ENCODE measurements around the gene DIAPH3. TPM values are rescaled to one million over a fixed set of nuclear protein-coding genes. Genes with fewer than 3 reads are reported as not detected.

DIAPH3 gene
- total and polyA plus RNA-seq, 10 donors: 0.07 to 4.1 (median 1.4) TPM

GRCh38 chr13:60170414-60170813 is 6.7 kb upstream of the DIAPH3 start:
- DNase-seq: no peak
- 88 to 98% (median 96%) methylated on average over 3 of the region's 3 CpGs for WGBS, 5 donors
- no peak for TF ChIP-seq CTCF (IDR thresholded peaks at IDR 0.05 in 8 of 11, conservative IDR thresholded peaks at IDR 0.05 in 3 of 11)
- TF ChIP-seq POLR2AphosphoS5 (IDR thresholded peaks at IDR 0.05): no peak
- TF ChIP-seq POLR2A (IDR thresholded peaks at IDR 0.05): no peak
- no peak overlapping the region for H3K4me3 ChIP-seq
- no peak overlapping the region for H3K27ac ChIP-seq
- H3K4me1 ChIP-seq: peaks cover 0 to 7% (median 3%) of the 10 kb centered on the region in 6 donors
- no peaks in the 10 kb centered on the region for H3K36me3 ChIP-seq
- H3K9me3 ChIP-seq: no peaks in the 10 kb centered on the region
- intact Hi-C loops (cut with DNase I; ENCODE audit: low total_unique reads): no loop called here
- H3K27me3 ChIP-seq (replicated peaks in 1 of 7): no peaks in the 10 kb centered on the region

GRCh38 chr13:60169239-60170031 is 5.7 kb upstream of the DIAPH3 start:
- 85 to 90% (median 90%) methylated on average over 3 of the region's 3 CpGs for WGBS, 5 donors

GRCh38 chr13:60167121-60167520 is 3.4 kb upstream of the DIAPH3 start:
- H3K4me3 ChIP-seq: no peak overlapping the region
- no peak for TF ChIP-seq POLR2AphosphoS5 (IDR thresholded peaks at IDR 0.05)
- TF ChIP-seq POLR2A (IDR thresholded peaks at IDR 0.05): no peak
- TF ChIP-seq CTCF (IDR thresholded peaks at IDR 0.05 in 8 of 11, conservative IDR thresholded peaks at IDR 0.05 in 3 of 11): no peak
- no peaks in the 10 kb centered on the region for H3K9me3 ChIP-seq
- no peak for DNase-seq
- WGBS, 5 donors: 77 to 96% (median 92%) methylated on average over 3 of the region's 3 CpGs
- H3K36me3 ChIP-seq: no peaks in the 10 kb centered on the region
- no peak overlapping the region for H3K27ac ChIP-seq
- H3K4me1 ChIP-seq: peaks cover 0 to 34% (median 23%) of the 10 kb centered on the region in 6 donors
- intact Hi-C loops (cut with DNase I; ENCODE audit: low total_unique reads): loop anchor here (10.0 kb wide), 1 partner anchor 218 kb away; no protein-coding TSS in a partner anchor
- H3K27me3 ChIP-seq (replicated peaks in 1 of 7): no peaks in the 10 kb centered on the region

More at GRCh38 chr13:60169239-60170031, 5.7 kb upstream of the DIAPH3 start:
- intact Hi-C loops (cut with DNase I; ENCODE audit: low total_unique reads): loop anchor here (10.0 kb wide), 1 partner anchor 215 kb away; no protein-coding TSS in a partner anchor
- Histone ChIP-seq H3K4me3 (no peak overlapping the region), H3K4me1 (peaks cover 0 to 16% (median 12%) of the 10 kb centered on the region in 6 donors), H3K9me3 (no peaks in the 10 kb centered on the region), H3K36me3 (no peaks in the 10 kb centered on the region), H3K27me3 (replicated peaks in 1 of 7) (no peaks in the 10 kb centered on the region), H3K27ac (no peak overlapping the region)
- DNase-seq: no peak
- TF ChIP-seq CTCF (IDR thresholded peaks at IDR 0.05 in 8 of 11, conservative IDR thresholded peaks at IDR 0.05 in 3 of 11) (no peak), POLR2A (IDR thresholded peaks at IDR 0.05) (no peak), POLR2AphosphoS5 (IDR thresholded peaks at IDR 0.05) (no peak)

GRCh38 chr13:60165391-60166099 is 1.8 kb upstream of the DIAPH3 start:
- WGBS, 5 donors: 60 to 78% (median 68%) methylated on average over 3 of the region's 3 CpGs
- TF ChIP-seq CTCF (IDR thresholded peaks at IDR 0.05 in 8 of 11, conservative IDR thresholded peaks at IDR 0.05 in 3 of 11) (no peak), POLR2AphosphoS5 (IDR thresholded peaks at IDR 0.05) (no peak), POLR2A (IDR thresholded peaks at IDR 0.05) (no peak)

More at GRCh38 chr13:60165391-60166099, 1.8 kb upstream of the DIAPH3 start:
- H3K4me3 ChIP-seq: no peak overlapping the region
- intact Hi-C loops (cut with DNase I; ENCODE audit: low total_unique reads): loop anchor here (10.0 kb wide), 1 partner anchor 219 kb away; no protein-coding TSS in a partner anchor
- H3K27ac ChIP-seq: peak overlapping the region in 2 of 8 donors; percentile 6 to 88
- peaks cover 0 to 34% (median 23%) of the 10 kb centered on the region in 6 donors for H3K4me1 ChIP-seq
- H3K36me3 ChIP-seq: no peaks in the 10 kb centered on the region
- H3K27me3 ChIP-seq (replicated peaks in 1 of 7): no peaks in the 10 kb centered on the region
- no peaks in the 10 kb centered on the region for H3K9me3 ChIP-seq
- no peak for DNase-seq

Measured in spleen (tissue), 11 donors.